CD1c-positive myeloid dendritic cell (primary cell): ENCODE measurements around the gene SIPA1L3.

Experiments used
- DNase-seq: peaks from one replicate; pipeline ENCODE4 v3.0.0-alpha.2; 2016; ENCODE audit errors: extremely low spot score

SIPA1L3 gene

DNA sequence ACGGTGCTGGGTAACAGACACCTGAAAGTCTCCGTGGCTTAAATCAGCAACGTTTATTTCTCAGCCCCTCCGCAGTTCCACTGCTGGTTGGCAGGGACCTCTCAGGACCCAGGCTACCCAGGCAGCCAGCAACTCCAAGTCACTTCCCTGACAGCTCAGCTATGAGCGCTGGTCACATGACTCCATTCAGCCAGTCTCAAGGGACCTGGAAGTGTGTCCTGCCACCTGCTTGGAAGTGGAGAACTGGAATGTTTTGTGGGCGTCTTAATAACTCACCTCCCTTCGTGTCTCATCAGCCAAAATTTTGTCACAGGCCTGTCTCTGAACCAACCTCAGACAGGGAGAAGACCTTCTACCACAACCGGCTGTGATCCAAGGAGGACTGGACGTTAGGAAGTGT is 244.2 kb downstream of the SIPA1L3 start:
- no peak for DNase-seq

DNA sequence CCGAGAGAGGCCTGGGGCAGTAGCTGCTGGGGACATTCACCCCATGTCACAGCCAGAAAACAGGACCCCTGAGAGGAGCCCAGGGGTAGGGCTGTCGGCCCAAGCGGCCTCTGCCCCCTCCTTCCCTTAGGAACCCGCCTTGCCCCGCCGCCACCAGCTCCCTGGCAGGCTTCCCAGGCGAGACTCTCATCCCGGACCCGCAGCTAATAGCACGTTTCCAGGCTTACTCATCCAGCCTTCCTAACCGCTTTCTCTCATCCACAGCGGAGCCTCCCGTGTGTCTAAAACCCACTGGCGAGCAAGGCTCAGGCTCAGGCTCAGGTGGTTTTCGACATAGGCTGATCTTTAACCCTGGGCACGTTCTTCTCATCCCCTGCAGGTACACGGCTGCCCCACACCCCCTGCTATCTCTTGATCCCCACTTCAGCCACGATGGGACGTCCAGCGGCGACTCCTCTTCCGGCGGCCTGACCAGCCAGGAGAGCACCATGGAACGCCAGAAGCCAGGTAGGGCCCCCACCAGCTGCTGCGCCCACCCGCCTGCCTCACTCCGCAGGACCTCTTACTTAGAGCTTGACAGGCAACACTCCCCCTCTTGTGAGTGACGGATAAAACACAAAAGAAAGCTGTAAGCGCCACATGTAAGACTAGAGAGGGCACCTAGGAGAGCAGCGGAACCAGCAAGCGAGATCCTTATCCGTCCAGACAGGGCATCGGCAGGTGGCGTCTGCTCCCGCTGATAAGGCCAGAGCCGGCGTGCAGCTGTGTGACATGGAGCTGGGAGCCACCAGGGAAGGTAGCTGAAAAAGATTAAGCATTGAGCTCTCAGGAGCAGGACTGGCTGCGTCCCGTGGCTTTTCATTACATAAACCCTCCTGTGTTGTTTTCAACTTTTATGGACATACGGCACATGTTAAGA is 245.7 kb downstream of the SIPA1L3 start:
- no peak for DNase-seq

DNA sequence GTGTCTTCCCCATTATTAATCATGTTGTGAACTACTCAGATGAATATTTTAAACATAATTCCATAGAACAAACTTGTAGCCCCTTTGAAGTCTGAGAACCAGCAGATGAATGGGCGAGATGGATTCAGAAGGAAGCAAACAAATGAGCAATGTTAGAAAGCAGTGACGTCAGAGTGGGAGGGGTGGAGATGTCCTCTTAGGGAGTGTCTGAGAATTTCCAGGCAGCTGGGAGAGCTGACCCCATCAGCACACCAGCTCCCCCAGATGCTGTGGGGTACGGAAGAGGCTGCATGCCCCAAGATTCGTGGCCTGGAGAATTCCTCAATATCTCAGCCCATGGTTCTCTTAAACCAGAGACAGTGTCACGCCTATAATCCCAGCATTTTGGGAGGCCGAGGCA is 248.4 kb downstream of the SIPA1L3 start:
- no peak for DNase-seq

DNA sequence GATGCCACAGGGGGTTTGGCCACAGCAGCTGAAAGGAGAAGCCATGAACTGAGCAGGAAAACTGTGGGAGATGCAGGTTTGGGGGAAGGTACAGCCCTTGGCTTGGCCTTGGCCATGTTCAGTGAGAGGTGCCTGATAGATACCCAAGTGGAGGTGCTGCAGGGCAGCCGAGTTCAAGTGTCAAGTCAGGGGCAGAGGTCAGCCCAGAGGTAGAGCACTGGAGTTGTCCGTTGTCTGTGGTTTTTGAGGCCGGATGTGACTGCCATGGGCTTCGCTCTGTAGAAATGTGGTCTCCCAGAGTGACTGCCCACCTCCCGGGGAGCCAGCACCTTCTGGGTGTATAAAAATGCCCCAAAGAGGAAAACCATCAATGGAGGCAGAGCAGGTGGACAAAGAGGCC is 251.7 kb downstream of the SIPA1L3 start:
- DNase-seq = no peak

DNA sequence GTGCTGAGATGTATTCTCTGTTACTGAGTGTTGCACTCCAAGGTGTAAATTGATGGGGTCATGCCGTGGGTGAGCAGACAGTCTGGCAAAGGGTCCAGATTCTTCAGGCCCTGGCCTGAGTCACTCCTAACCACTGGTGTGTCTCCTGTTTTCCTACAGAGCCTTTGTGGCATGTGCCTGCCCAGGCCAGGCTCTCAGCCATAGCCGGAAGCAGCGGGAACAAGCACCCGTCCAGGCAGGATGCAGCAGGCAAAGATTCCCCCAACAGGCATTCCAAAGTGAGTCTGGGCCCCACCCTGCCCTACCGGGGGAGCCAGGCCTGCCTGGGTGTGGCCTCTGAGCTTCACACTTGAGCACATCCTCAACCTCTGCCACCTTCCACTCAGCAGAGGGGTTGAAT is 255.1 kb downstream of the SIPA1L3 start:
- no peak for DNase-seq

DNA sequence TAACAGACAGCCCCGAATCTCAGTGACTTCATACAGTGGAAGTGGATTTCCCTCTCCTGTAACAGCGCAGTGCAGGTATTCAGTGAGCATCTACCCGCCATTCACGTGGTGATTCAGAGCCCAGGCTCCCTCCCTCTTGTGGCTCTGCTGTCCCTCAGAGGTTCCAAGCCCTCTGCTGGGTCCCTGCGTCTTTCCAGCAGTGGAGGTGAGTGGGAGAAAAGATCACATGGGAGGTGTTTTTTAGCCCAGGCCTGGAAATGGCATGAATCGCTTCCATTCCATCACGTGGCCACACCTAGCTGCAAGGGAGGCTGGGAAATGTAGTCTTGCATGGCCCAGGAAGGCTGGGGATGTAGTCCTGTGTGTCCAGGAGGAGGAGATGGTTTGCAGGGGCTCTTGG is 255.6 kb downstream of the SIPA1L3 start:
- no peak for DNase-seq

DNA sequence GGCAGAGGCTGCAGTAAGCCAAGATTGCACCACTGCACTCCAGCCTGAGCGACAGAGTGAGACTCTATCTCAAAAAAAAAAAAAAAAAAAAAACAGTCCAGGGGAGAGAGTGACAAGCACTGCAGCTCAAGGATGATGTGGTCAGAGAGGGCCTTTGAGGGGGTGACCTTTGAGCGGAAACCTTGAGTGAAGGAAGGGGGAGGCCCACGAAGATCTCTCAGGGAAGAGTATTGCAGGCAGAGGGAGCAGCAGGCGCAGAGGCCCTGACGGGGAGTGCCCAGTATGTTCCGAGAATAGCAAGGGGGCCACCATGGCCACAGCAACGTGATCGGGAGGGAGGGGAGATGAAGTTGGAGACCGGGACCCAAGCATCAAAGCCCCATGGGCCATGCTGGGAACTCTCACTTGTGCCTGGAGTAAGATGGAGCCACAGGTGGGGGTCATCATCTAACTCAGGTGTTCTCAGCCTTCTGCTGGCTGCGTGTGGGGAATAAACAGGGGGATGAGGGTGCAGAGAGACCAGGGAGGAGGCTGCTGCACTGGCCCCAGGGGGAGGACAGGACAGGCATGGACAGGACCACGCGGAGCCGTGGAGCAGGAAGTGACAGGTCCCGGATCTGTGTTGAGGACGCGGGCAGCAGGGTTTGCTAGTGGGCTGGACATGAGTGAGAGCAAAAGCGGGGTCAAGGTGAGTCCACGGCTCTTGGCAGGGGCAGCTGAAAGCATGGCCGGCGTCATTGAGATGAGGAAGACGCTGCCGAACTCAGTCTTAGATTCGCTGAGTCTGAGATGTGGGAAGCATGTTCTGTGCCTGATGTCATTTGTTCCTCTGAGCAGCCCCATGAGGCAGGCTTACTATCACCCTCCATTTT is 256.6 kb downstream of the SIPA1L3 start:
- DNase-seq = no peak

DNA sequence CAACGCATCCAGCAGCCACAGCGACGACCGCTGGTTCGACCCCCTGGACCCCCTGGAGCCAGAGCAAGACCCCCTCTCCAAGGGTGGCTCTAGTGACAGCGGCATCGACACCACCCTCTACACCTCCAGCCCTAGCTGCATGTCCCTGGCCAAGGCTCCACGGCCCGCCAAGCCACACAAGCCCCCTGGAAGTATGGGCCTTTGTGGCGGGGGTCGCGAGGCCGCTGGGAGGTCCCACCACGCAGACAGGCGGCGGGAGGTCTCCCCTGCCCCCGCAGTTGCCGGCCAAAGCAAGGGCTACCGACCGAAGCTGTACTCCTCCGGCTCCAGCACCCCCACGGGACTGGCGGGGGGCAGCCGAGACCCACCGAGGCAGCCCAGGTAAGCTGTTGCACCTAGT is 257.5 kb downstream of the SIPA1L3 start:
- no peak for DNase-seq

DNA sequence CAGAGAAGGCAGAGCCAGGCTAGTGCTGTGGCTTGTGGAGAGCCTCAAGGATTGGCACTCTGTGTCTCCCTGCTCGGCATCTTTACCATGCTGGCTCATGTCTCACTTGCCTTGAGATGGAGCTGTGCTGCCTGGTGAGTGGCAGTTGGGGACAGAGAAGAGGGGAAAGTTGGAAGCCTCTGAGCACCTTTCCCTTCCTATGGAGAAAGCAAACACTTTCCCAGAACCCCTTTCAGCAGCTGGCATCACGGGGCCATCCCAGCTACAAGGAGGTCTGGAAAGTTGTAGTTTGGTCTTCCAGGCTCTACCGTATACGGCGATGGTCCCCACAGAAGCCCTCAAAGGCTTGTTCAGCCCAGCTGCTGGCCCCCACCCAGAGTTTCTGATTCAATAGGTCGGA is 258.3 kb downstream of the SIPA1L3 start:
- DNase-seq = no peak

DNA sequence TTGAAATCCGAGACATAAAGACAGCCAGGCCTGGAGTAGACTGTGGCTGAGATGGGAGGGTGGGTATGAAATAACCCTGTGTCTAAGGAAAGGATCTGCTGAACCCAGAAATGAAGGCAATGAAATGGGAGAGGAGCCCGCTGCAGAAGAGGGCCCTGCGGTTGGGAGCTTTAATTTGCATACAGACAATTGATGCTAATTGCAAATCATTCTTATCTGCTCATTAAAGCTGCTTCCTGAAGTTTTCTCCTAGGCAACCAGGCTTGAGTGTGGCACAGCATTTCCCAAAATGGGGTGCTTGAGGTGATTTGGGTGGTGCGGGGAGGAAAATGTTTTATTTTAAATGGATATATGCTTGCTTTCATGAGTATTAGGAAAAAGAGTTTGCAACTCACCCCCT is 261.6 kb downstream of the SIPA1L3 start:
- no peak for DNase-seq

DNA sequence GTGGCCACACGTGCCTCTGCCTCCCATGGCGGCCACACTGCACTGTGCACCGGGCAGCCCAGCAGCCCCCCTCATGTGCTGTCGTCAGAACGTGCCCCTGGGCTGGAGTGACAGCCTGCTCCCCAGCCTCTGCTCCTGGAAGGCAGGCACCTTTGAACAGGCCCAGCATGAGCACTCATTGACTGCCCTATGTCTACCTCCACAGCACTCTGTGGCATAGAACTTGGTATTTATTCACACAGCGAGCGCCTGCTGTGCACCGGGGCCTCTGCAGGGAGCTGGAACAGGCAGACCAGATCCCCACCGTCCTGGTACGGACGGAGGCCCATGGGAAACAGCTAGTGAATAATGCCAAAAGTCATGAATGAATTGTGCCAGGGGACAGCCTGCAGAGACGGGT is 263.3 kb downstream of the SIPA1L3 start:
- DNase-seq = no peak

DNA sequence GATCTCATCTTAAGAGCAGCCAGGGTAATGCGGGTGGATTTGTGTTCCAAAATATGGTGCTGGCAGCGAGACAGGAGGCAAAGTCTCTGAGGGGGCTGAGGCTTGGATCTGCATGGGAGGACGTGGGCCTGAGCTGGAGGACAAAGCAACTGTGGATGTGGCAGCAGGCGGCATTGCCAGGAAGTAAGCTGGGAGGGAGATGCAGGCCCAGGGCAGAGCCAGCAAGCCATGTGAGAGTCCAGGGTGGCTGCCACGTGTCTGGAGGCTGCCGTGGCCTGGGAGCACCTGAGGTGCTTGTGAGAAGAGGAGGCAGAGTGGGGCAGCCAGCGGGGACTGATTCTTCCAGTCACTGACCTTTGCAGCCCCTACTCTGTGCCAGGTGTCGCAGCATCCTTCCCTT is 265.0 kb downstream of the SIPA1L3 start:
- no peak for DNase-seq

DNA sequence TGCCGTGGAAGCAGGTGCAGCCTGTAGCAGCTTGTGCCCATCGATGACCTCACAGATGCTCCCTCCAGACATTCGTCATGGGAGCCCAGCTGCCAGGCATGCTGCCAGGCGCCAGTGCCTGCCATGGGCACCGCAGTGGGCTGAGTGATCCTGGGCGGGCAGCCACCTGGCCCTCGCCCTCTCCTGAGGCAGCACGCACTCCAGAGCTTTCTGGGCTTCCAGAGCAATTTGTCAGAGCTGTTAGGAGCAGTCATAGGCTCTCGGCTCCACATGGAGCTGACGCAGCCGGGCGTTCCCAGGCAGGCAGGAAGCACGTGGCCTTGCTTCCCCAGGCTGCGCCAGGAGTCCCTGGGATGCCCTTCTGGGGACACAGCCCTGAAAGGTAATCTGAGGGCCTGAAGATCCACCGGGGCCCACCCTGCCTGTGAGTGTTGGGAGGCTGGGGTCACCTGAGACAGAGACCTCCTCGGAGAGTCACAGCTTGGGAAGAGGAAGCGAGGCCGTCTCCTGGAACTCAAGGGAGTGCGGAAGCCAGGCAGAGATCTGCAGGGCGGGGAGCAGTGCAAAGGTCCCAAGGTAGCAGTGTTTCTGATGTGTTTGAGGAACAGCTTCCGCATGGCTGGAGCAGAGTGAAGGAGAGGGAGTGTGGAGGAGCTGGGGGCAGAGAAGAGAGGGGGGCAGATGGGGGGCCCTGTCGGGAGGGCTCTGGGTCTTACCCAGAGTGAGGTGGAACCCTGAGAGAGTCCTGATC is 266.5 kb downstream of the SIPA1L3 start:
- DNase-seq = no peak

DNA sequence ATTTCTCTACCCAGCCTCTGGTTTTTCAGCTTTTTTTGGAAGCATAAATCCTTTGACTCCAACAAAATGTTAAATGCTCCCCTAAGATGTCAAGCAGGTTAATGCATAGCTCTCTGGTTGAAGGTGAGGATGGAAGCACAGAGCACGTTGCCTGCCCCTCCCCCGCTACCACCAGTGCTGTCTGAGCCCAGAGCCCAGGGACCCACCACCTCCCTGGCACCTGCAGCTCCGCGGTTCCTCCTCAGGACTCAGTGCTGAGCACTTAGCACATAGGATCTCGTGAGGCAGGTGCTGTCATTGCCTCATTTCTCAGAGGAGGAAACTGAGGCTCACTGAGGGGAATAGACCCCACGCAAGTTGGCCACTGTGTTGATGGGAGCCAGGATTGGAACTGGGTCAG is 268.4 kb downstream of the SIPA1L3 start:
- DNase-seq = no peak

DNA sequence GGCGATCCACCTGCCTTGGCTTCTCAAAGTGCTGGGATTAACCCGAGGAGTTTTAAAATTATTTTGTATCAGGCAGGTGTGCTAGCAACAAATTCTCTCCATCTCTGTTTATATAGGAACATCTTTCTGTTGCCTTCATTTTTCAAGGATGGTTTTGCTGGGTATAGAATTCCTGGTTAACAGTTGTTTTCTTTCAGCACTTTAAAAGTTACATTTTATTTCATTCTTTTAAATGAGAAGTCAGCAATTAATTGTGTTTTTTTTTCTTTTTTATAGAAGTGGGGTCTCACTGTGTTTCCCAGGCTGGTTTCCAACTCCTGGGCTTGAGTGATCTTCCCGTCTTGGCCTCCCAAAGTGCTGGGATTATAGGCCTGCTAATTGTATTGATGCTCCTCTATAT is 273.1 kb downstream of the SIPA1L3 start:
- no peak for DNase-seq

DNA sequence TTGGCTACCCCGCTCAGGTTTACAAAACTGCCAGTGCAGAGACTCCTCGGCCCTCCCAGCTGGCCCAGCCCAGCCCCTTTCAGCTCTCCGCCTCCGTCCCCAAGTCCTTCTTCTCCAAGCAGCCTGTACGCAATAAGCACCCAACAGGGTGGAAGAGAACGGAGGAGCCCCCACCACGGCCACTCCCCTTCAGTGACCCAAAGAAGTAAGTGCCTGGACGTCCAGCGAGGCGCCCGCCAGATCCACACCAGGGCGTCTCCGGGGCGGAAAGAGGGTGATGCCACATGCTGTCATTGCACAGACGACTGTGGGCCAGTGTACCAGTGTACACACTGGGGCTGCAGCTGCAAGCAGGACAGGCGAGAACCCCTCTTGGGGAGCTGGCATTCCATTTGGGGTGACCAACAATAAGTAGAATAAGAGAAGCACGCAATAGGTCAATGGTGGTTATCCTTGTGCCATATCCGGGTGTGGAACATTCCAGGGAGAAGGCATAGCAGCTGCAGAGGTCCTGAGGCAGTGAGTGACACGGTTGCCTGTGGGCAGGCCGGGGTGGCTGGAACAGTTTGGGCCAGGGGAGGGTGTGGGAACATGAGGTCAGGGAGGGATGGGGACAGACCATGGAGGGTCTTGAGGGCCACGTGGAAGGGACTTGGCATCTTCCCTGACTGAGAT is 275.7 kb downstream of the SIPA1L3 start:
- DNase-seq = no peak

DNA sequence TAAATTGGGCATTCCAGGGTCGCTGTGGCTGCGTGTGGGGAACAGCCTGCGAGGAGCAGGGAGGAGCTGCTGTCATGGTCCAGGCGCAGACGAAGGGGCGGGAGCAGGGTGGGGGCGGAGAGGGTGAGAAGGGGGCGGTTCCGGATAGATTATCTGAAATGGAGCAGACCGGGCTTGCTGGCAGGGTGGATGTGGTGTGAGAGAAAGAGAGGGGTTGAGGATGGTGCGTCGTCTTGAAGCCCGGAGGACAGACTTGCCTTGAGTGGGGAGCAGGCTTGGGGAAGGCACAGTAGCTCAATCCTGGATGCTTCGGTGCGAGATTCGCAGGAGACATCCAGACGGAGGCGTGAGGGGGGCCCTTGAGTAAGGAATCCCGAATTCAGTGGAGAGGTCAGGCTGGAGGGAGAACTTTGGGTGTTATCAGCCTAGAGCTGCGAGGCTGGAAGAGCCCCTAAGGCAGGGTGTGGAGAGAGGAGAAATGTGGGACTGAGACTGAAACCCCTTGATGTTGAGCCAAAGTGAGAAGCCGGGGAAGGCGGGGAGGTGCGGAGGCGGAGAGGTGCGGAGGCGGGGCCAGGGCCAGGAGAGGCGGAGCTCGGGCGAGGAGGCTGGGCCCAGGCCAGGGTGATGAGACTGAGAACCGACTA is 276.4 kb downstream of the SIPA1L3 start:
- no peak for DNase-seq

DNA sequence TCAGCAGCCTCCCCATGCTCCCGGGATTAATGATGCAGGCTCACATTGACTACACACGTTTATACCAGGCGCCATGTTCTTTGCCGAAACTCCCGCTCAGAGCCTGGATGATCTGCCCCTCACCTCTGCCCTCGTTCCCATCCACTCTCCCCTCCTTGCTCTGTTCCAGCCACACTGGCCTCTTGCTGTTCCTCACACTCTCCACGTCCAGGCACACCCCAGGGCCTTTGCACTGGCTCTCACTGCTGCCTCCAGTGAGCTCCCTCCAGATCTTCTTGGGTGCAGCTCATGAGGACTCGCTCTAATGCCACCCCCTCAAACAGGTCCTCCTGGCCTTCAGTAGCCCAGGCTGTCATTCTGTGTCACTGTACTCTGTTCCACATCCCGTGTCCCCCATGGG is 277.8 kb downstream of the SIPA1L3 start:
- DNase-seq = no peak

DNA sequence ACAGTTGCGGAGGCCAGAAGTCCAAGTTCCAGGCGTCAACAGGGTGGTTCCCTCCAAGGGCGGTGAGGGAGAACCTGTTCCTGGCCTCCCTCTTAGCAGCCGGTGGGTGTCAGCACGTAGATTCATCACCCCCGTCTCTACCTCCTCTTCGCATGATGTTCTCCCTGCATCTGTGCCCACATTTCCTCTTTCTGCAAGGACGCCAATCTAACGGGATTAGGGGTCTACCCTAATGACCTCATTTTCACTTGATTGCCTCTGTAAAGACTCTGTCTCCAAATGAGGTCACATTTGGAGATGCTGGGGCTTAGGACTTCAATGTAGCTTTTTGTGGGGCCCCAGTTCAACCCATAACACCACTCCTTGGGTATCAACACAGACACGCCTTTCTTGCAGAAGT is 278.6 kb downstream of the SIPA1L3 start:
- DNase-seq = no peak

DNA sequence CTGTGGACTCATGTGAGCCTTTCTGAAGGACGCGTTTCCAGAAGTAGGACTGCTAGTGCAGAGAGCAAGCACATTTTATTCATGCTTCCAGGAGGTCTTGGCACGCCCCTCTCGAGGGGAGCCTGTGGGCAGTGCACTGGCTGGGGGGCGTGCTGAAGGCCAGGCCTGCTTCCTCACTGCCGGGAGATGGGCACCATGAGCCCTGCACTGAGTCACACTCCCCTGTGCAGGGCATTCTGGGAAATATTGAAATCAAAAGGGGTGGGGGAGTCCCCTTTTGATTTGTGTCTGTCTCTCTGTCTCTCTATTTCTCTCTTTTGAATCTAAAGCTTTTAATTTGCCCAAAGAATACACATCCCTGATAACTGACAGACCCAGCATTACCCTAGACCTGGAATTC is 283.1 kb downstream of the SIPA1L3 start:
- no peak for DNase-seq

DNA sequence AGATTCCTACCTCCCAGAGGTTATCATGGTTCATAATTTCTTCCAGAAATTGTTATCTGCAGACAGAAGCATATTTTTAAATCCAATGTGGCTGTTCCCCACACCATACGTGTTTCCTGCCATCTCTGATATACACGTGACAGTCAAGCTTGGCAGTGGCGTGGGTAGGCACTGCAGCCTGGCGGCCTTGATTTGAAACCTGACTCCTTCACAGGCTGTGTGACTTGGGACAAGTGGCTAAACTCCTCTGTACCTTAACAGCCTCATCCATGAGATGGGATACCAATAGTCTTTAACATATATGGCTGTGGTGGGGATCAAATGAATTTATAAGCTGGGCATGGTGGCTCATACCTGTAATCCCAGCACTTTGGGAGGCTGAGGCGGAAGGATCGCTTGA is 283.8 kb downstream of the SIPA1L3 start:
- no peak for DNase-seq
